NOMO-1 treated with dmso at 0.1 percent for 144 hours (cell line): ENCODE results near the gene ETFA.
"Not testable (repeated sequence)": the region's sequence is repeated elsewhere in the genome, so short reads cannot be mapped to it uniquely, and the experiment has no call there.

Source experiments
- DNase-seq: peaks from one replicate; lab custom pipeline; 2025; ENCODE audit not compliant: unreplicated experiment; lab: John Stamatoyannopoulos, UW

Gene ETFA

DNA sequence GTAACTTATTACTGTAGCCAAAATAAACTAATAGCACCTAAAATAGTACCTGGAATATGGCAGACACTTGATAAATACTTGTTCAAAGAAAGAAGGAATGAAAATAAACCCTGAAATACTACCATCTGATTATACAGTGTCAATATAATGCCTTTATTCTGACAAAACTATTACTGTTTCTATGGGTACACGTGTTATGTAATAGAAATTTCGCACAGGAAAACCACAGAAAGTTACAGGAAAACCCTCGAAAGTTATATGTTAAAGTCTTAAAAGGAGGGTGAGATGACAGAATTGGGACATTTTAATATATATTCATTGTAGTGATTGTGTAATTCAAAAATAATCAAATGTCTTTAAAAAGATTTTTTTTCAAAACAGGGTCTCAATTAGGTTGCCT, 28.8 kb downstream of the ETFA start:
- no peak for DNase-seq

DNA sequence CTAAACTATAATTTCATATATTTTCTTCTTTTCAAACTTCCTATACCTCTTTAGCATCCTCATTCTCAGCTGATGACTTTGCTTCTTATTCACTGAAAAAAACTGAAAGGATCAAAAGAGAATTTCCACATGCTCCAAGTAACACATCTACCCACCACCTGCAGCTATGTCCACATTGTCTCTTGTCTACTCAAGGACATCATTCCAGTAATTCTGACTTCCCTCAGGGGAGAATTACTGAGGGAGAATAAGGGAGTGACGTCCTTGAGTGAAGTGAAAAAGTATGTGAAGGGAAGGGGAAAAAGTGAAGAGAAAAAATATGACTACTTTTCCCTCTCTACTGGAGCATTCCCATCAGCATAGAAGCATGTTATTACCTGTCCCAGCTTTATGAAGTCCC, 32.6 kb downstream of the ETFA start:
- no peak for DNase-seq

DNA sequence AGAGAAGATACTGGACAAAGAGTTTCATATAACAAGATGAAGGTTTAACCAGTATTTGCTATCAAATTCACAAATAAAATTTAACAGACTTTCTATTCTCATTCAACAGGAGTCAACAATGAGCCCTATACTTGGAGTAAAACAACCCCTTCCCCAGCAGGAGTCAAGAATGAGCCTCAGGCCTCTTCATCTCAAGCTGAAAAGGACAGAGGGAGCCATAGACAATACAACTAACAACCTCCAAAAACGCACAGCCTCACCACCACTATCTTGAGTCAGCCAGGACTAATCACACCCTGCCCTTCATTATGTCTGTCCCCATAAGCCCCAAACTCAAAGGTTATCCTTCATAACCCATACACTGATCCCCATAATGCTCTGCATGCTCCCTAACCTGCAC, 36.4 kb downstream of the ETFA start:
- no peak for DNase-seq

GRCh38 chr15:76274226-76274625, 37.0 kb downstream of the ETFA start:
- DNase-seq: no peak

DNA sequence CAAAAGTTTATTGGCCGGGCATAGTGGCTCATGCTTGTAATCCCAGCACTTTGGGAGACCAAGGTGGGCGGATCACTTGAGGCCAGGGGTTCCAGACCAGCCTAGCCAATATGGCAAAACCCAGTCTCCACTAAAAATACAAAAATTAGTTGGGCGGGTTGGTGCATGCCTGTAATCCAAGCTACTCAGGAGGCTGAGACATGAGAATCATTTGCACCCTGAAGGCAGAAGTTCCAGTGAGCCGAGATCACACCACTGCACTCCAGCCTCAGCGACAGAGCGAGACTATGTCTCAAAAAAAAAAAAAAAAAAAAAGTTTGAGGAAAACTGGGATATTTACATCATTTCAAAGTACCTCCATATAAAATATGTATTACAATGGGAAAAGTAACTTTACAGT, 40.4 kb downstream of the ETFA start:
- DNase-seq: no peak

DNA sequence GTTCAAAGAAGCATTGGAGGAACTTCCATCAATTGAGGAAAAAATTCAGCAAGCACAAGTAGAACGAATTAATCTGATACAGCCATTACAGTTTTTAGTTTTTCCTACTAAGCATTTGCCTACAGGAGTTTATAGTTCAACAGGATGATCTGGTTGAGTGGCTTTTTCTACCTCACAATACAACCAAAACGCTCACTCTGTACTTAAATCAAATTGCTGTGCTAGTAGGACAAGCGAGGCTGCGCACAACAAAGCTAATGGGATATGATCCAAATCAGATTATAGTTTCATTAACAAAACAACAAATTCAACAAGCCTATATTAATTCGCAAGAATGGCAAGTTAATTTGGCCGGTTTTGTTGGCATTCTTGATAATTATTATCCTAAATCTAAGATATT, 44.2 kb downstream of the ETFA start:
- DNase-seq: no peak

DNA sequence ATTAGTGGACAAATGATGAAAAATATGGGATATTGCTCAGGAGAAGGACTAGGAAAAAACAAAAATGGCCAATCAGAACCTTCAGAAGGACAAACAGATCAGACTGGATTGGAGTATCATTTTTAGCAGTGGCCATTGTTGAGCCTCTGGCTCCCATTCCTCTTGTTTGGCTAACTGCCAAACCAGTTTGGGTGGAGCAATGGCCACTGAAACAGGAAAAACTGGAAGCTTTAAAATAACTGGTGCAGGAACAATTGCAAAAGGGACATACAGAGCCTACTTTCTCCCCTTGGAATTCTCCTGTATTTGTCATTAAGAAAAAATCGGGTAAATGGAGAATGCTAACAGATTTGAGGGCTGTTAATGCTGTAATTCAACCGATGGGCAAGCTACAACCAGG, 45.5 kb downstream of the ETFA start:
- not testable (repeated sequence) for DNase-seq

DNA sequence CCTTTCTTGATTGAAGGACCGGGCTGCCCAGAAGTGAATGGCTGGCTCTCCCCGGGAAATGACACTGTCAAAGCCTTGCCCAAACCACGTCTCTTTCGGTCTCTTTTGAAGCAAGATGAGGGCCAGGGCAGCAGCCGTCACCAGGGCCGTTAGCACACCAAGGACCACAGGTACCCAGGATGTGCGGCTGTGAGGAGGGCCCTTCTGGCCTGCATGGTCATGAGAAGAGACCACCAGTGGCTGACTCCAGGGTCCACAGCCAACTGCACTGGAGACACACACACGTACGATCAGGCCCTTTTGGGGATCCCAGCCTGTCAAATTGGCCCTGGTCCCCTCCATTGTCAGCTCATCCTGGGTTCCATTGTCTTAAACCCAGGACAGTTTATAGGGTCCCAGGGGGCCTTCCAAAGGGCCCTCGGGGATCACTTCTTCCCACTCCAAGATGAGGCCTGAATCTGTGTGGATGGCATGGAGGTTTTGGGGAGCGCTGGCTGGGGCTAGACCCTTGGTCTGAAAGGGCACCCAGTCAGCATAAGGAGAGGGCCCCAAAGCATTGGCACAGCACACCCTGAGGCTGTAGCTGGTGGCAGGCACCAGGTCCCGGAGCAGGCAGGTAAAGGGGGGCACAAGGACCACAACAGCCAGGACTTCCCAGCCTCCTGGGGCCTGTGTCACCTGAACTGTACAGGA, 50.9 kb downstream of the ETFA start:
- no peak for DNase-seq

GRCh38 chr15:76259392-76259791, 51.9 kb downstream of the ETFA start:
- DNase-seq: no peak

DNA sequence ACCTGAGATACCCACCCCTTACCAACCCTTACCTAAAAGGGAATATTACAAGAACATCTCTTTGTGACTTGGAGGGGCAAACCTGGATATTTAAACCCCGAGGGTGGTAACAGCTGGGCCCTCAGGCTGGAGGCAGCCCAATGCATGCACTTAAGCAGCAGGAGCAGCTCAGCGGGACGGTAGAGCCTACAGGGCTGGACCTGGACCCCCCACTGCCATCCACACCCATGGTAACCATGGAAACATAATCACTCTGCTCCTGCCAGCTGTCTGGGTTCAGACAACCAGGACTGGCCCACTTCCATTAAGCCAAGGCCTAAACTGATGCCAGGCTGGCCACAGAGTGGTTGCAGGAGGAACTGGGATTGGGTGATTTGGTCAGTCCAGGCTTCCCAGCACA, 52.8 kb downstream of the ETFA start:
- no peak for DNase-seq

GRCh38 chr15:76253691-76254473, 57.4 kb downstream of the ETFA start:
- DNase-seq: no peak

DNA sequence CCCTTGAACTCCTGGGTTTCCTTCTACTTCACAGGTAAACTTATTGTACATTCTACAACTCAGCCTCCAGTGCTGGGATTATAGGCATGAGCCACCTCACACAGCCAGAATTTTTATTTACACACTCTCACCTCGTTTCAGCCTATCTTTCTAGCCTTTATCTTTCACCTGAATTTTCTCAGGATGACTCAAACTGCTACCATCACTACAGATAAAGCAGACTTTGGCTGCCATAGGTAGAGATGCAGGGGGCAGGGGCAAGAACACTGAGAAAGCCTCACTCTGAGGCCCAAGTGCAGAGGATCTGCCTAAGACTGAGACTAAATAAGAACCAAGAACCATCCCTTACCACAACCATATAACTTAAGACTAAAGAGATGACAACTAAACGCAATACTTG, 59.0 kb downstream of the ETFA start:
- DNase-seq: no peak

DNA sequence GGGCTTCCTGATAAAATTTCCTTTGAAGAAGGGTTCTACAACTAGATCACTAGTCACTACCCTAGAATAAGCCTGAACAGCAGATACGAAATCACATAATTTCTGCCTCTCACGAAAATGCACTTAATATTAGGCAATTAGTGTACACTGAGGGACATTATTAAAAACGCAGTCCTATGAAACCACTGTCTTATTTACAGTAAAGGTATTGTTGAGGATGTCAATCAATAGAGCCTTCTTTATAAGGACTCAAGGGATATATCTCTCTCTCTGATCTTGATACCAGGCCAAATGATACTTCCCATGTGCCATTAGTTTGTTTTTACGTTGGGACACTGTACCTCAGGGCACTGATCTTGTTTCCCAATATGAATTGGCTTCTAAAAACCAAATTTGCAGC, 59.6 kb downstream of the ETFA start:
- no peak for DNase-seq

DNA sequence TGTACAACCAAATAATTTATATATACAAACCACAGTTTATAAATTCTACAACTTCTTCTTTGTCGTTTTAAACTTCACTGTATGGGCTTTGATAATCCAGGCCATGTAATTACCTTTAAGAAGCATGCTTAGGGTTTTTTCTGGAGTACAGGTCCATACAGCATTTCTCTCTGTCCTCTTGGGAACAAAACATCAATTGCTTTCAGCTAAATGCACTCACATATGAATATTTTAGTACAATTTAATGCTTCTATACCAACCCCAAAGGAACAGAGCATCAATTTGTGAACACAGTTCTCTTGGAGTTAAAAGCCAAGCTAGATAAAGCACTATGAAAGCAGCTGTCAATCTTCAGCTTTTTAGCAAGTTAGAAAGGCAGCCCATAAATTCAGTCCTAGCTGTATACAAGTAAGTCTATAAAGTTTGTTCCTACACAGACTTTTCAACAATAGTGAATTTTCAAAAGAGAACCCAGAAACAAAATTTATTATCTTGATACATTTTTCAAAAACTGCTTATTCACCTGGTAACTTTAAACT, 66.1 kb downstream of the ETFA start:
- no peak for DNase-seq

GRCh38 chr15:76239786-76240185, 71.5 kb downstream of the ETFA start:
- no peak for DNase-seq

- no peak for DNase-seq
Measured at GRCh38 chr15:76236350-76236749, 74.9 kb downstream of the ETFA start.

- DNase-seq: no peak
Measured at GRCh38 chr15:76235186-76235826, 76.0 kb downstream of the ETFA start.

DNA sequence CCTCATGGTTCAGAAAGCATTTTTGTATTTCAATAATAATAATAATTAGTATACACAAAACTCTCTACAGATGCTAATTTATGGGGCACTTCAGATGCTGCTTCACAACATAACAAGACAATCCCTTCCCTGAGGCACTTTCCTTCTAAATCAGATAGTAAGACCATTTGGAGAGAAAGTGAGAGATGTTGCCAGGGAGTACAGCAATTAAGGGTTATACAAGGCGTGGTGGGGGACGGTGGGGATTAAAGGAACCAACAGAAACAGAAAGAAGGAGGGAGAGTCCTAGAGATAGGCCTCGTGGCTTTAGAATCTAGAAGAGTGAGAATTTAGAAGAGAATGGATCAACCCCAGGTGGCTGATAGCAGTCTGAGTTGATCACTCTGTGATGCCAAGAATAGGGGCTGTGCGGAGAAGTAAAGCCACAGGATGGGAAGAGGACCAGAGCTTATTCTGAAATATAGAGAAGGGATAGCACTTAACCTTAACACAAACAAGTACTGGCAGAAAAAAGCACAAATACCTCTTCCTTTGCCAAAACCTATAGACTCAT, 76.9 kb downstream of the ETFA start:
- no peak for DNase-seq

DNA sequence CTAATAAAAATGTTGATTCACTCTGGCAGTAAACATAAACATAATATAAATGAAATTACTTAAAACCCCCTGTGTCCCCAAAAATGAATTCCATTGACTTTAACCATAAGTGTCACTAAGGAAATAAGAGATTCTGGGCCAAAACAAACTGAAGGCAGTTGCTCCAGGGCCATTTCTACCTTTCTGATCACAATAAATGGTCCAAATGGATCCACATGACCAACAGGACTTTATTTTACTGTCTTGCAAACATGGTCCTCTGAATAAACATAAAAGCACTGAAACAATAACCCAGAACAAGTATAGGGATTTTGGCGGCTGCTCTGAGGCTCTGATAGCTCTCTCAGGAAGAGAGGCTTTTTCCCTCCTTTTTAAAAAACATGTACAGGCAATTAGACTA, 77.3 kb downstream of the ETFA start:
- no peak for DNase-seq

DNA sequence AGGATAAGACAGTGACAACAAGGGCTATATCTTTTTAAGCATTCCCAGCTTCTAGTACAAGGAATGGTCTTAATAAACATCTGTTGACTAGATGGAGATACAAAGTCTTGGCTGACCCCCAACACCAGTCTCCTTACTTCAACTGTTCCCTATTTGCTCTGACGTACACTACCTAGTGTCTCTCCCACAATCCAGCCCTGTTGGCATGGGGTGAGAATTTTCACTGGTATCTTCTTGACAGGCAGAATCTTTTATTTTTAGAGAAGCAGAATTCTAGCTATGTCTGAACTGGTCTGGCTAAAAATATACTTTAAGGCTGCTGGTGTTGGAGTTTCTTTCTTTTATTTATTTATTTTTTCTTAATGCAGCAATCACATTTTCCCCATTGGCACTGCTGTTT, 82.0 kb downstream of the ETFA start:
- no peak for DNase-seq

DNA sequence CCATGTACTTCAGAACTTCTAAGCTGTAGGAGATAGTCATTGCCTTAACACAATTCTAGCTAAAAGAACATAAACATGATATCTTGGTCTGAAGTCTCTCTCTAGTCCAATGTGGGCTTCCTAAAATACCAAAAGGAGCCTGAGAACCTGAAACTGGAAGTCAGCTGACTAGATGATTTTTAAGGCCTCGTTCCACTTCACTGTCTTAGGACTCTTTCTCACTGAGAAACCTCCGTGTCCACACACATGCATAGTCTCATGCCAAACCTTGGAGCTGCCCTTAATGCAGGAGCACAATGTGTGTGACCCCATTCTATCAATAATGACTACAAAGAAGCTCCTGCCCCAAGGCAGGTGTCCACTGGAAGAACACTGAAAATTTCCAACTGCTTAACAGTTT, 87.7 kb downstream of the ETFA start:
- DNase-seq: no peak

- no peak for DNase-seq
Measured at GRCh38 chr15:76222159-76222558, 89.1 kb downstream of the ETFA start.
